Stimulated activated CD8-positive, alpha-beta memory T cell treated with anti-CD3 and anti-CD28 coated beads, Interleukin-2, amount 100 ng/mL, for 1 hour (primary cell): ENCODE results near the gene IFITM5.
A peak's percentile ranks its signal among the peaks of the same experiment; 100 is the strongest.

Source experiments
- DNase-seq, 2 donors: peaks; one replicate each; pipeline ENCODE4 v3.0.0-alpha.2; 2020; ENCODE audit warnings: low read depth in 2 of 2

Gene IFITM5

GRCh38 chr11:267491-267994 lies 31.8 kb downstream of the IFITM5 start:
- DNase-seq: no peak

GRCh38 chr11:266676-267439 lies 32.5 kb downstream of the IFITM5 start:
- no peak for DNase-seq

DNA sequence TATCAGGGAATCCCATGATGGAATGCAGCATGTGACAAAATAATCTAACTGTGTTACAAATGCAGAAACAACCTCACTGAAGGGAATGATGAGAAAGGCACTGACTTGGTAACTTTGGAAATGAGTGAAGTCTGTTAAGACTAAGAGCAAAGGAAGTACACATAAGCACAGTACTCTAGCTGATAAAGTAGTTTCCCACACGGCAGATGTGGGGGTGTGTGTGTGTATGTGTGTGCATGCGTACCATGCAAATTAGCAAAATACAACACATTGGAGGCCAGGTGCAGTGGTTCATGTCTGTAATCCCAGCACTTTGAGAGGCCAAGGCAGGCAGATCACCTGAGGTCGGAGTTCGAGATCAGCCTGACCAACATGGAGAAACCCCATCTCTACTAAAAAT lies 37.7 kb downstream of the IFITM5 start:
- no peak for DNase-seq

DNA sequence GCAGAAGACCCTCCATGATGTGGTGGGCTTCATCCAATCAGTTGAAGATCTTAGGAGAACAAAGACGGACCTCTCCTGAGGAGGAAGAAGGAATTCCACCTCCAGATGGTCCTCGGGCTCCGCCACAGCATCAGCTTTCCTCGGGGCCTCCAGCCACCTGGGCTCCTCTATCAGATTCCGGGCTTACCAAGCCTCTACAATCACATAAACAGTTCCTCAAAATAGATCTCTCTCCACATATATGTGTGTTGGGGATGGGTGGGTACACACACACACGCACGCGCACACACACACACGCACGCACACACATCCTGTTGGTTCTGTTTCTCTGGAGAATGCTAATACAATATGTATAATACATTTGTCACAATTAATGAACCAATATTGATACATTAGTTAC lies 39.9 kb downstream of the IFITM5 start:
- DNase-seq: no peak

- no peak for DNase-seq
Observed at GRCh38 chr11:257766-258493, 41.4 kb downstream of the IFITM5 start.

DNA sequence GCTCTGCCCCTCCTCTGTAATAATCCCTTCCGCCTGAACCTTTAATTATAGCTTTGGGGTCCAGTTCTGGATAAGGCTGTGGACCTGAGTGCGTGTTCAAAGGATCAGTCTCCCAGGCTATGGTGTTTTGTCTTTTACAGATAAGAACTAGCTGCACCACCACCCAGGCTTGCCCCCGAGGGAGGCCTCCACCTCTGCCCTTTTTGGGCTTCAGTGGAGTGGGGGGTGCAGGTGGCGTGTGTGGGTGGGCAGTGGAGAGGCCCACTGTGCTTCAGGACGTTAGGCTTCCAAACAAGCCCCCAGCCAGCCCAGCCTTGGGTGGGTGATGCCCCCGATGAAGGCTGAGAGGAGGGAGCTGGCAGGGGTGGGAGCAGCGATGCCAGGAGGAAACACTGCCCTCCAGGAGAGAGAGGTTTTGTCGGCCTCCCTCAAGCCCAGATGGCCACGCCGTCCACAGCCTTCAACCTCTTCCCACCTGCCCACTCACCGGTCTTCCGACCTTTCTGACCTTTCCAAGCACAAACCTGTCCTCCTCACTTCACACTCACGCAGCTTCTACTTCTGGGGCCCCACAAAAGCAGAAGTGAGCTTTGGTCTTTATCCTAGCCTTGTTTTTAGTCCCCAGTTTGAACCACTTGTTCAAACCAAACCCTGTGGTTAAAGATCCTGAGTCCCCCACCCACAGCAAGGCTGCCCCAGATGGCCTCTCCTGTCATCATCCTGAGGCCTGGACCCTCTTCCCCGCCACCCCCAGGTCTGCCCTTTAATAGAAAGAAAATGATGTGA lies 42.2 kb downstream of the IFITM5 start:
- no peak for DNase-seq

GRCh38 chr11:255816-256215 lies 43.5 kb downstream of the IFITM5 start:
- DNase-seq: no peak

DNA sequence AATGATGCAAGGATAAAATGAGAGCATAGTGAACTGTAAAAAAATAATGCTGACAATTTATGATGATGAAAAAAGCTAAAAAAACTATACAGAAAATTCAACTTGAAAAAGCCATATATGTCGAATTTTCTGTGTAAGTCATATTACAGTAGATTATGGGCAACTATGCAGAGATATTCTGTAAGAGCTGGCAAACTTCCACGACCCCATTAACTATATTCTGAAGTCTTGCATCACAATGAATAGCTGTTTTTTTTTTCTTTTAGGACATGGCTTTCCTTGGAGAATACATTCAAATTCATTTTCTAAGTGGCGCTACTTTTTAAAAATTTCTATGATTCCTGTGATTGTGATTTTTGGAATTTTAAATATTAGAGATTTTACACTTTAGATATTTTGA lies 44.1 kb downstream of the IFITM5 start:
- no peak for DNase-seq

DNA sequence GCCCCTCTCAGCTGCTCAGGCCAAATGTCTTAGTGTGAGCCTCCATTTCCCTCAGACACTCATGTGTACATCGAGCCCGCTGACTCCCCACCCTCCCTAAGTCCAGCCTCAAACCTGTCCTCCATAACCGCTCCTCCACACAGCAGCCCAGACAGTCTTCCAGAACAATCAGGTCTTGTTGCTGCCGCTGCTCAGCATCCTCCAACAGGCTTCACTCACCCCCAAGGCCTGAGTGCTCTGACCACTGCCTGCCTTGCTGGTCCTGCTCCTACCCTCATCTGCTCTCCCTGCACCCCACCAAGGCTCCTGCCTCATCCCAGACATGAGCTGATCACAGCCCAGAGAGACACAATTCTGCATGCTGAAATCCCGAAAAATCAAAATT lies 45.4 kb downstream of the IFITM5 start:
- no peak for DNase-seq

DNA sequence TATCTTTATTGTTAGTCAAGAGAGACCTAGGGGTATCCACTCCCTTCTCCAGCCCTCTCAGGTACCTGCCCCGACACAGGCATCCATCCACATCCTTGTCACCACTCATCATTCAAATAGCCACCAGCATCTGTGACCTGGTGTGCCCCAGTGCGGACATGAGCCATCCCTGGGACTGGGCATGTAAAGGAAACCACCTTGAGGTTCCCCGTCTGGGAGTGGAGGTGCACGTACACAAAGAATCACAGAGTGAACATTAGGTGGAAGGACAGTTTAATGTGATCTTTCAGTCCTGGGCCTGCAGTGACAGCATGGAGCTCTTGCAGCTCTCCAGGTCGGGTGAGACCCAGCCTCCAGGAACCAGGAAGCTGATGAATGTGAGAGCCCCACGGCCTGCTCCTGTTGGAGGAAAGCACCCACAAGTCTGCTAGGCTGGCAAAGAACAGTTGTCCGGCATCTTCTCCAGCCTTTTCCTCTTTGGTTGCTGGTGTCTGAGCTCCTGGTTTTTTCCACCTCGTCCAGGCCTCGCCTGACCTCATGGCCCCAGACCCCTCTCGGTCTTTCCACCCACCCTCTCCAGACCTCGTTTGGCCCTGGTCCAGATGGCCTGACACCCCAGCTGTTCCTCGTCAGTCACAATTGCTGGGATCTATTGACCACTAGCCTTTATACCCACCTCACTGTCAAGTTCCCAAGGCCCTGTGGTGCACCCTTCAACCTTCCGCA lies 46.0 kb downstream of the IFITM5 start:
- DNase-seq: no peak

GRCh38 chr11:252666-253065 lies 46.7 kb downstream of the IFITM5 start:
- DNase-seq: no peak

GRCh38 chr11:251550-251949 lies 47.8 kb downstream of the IFITM5 start:
- DNase-seq: no peak

GRCh38 chr11:250740-251299 lies 48.5 kb downstream of the IFITM5 start:
- DNase-seq: peak; percentile 68 to 73

DNA sequence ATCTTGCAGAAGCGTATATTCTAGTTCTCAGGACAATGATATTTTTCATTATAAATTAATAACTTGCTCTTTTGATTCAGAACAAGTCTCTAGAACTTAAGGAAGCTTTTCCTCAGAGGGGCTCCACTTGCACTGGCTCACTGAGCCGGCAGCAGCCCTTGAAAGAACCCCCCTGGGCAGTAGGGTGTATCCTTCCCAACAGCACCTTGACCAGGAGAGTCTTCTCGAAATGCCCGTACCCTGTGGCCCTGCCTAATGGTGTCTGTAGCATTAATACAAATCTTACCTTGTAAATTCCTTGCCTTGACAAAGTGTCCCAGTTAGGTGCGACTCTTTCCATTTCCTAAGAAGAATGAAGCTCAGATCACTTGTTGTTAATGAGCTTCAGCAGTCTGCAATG lies 49.1 kb downstream of the IFITM5 start:
- no peak for DNase-seq

DNA sequence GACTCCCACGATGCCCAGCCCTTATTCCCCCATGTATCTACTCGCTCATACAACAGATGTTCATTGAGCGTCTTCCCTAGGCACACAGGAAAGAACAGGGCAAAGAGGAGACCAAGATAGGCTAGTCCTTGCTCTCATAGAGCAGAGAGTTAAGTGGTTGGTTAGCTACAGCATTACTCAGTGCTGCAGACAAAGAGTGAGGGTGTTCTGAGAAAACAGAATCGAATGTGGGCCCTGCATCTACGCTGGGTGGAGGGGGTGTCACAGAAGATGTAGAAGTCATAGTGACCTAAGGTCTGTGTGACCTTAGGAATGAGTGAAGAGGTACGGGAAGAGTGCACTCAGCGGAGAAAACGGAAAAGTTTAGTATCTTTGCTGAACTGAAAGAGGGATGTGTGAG lies 50.3 kb downstream of the IFITM5 start:
- no peak for DNase-seq
